HepG2 (cell line): ENCODE data around the gene CCDC38. TPM values are rescaled to one million over a fixed set of nuclear protein-coding genes. Genes with fewer than 3 reads are reported as not detected.

Experiments used
- BHLHE40 ChIP-seq: IDR thresholded peaks from 2 replicates; pipeline ENCODE4 v1.6.1; 2011; ENCODE audit warnings: low read length, improper control_type of control experiment
- CREM ChIP-seq, 2 experiments: sonication (generic) in 1 of 2; formaldehyde crosslinking in 1 of 2; IDR thresholded peaks; 2 replicates each; pipeline versions ENCODE4 v1.4.0 to v1.6.1; 2016 to 2020; ENCODE audit warnings: antibody characterized with exemption in 1 of 2, mild to moderate bottlenecking in 1 of 2, missing genetic modification reagents in 1 of 2
- ELF3 ChIP-seq: IDR thresholded peaks from 2 replicates; pipeline ENCODE4 v1.6.1; 2016; ENCODE audit warnings: missing genetic modification reagents, missing compliant biosample characterization
- ETV5 ChIP-seq: IDR thresholded peaks from 2 replicates; pipeline ENCODE4 v1.6.1; 2018; ENCODE audit warnings: missing biosample characterization, missing genetic modification reagents, inconsistent platforms, borderline replicate concordance
- EZH2 ChIP-seq: conservative IDR thresholded peaks from 2 replicates; pipeline ENCODE4 v1.6.1; 2012; ENCODE audit warnings: mild to moderate bottlenecking, low read depth, low read length, moderate library complexity
- HBP1 ChIP-seq: IDR thresholded peaks from 2 replicates; pipeline ENCODE4 v1.6.1; 2016; ENCODE audit warnings: low read depth, control low read depth
- HNRNPH1 ChIP-seq: fragments of 200-400 bp; formaldehyde crosslinking; optimal IDR thresholded peaks from 2 replicates; pipeline ENCODE3; 2017; ENCODE audit warnings: mild to moderate bottlenecking, low read depth, low read length
- NBN ChIP-seq: fragments of 450-650 bp; conservative IDR thresholded peaks from 2 replicates; pipeline ENCODE4 v1.6.1; 2017
- SMAD9 ChIP-seq: sonication (generic); formaldehyde crosslinking; IDR thresholded peaks from 2 replicates; pipeline ENCODE4 v1.5.1; 2020; ENCODE audit warnings: mild to moderate bottlenecking, missing genetic modification reagents
- TAF15 ChIP-seq: fragments of 200-400 bp; formaldehyde crosslinking; IDR thresholded peaks from one replicate; pipeline ENCODE4 v1.6.1; 2018; ENCODE audit warnings: mild to moderate bottlenecking, low read depth, low read length; ENCODE audit not compliant: poor library complexity, severe bottlenecking
- THAP9 ChIP-seq: sonication (generic); formaldehyde crosslinking; IDR thresholded peaks from 2 replicates; pipeline ENCODE4; 2020; ENCODE audit warnings: missing genetic modification reagents, mild to moderate bottlenecking, borderline replicate concordance
- ZBTB26 ChIP-seq: IDR thresholded peaks from 2 replicates; pipeline ENCODE4 v1.6.1; 2016; ENCODE audit warnings: missing compliant biosample characterization, missing genetic modification reagents, borderline replicate concordance
- ZBTB39 ChIP-seq: sonication (generic); formaldehyde crosslinking; IDR thresholded peaks from 2 replicates; pipeline ENCODE4 v1.5.0; 2020; ENCODE audit warnings: missing genetic modification reagents
- ZBTB46 ChIP-seq: sonication (generic); formaldehyde crosslinking; IDR thresholded peaks from 2 replicates; pipeline ENCODE4 v1.4.0; 2020; ENCODE audit warnings: mild to moderate bottlenecking, missing genetic modification reagents, borderline replicate concordance
- ZNF225 ChIP-seq: sonication (generic); formaldehyde crosslinking; IDR thresholded peaks from 2 replicates; pipeline ENCODE4 v1.4.0; 2020; ENCODE audit warnings: mild to moderate bottlenecking, missing genetic modification reagents
- ZNF292 ChIP-seq: sonication (generic); formaldehyde crosslinking; IDR thresholded peaks from 2 replicates; pipeline ENCODE4 v1.8.1; 2022; ENCODE audit warnings: mild to moderate bottlenecking, low read depth, missing genetic modification reagents, borderline replicate concordance
- ZNF558 ChIP-seq: sonication (generic); formaldehyde crosslinking; IDR thresholded peaks from 2 replicates; pipeline ENCODE4 v1.9.0; 2022; ENCODE audit warnings: mild to moderate bottlenecking, missing genetic modification reagents, borderline replicate concordance
- ZNF678 ChIP-seq: sonication (generic); formaldehyde crosslinking; IDR thresholded peaks from 2 replicates; pipeline ENCODE4 v1.4.0; 2020; ENCODE audit warnings: mild to moderate bottlenecking, missing genetic modification reagents
- polyA plus RNA-seq, 8 experiments: library from polyadenylated mRNA; depleted of rRNA in 3 of 8; stranded (reverse) in 7 of 8; unstranded in 1 of 8; fragments of >200 nt; fragmentation: Illumina TruSeq in 4 of 8; extraction: Trizol in 4 of 8; gene quantifications; 2 replicates each; pipeline versions ENCODE4 v1.2.1 to v1.2.3, GENCODE V29; 2011 to 2016; ENCODE audit warnings: low read depth in 4 of 8, missing spikeins in 1 of 8, mixed read lengths in 1 of 8; ENCODE audit not compliant: insufficient read depth in 1 of 8
- total RNA-seq, 5 experiments: library from RNA; depleted of rRNA; stranded (reverse); fragments of >200 nt; fragmentation: Illumina TruSeq; extraction: Trizol; gene quantifications; 2 replicates each; pipeline ENCODE4 v1.2.3, GENCODE V29; 2016; ENCODE audit warnings: low read depth in 1 of 5

The CCDC38 gene
- total and polyA plus RNA-seq, 2 of the 13 experiments (the other 11 are each of a cell fraction or from before 2014, with no cell fraction given) = 0.24 to 0.32 TPM

- TF ChIP-seq SMAD9 (CRISPR knock-in tag) (no peak), HBP1 (CRISPR knock-in tag) (no peak), ETV5 (CRISPR knock-in tag) (peak; percentile 52; the same call in 1 of the 2 replicates), ELF3 (peak; percentile 48; the same call in 1 of the 2 replicates), THAP9 (CRISPR knock-in tag) (no peak), ZNF225 (CRISPR knock-in tag) (no peak), NBN (no peak), ZBTB26 (CRISPR knock-in tag) (peak; percentile 91; the same call in 1 of the 2 replicates), ZNF678 (CRISPR knock-in tag) (no peak), EZH2 (no peak), TAF15 (no peak), BHLHE40 (no peak), ZNF292 (CRISPR knock-in tag) (no peak), ZNF558 (CRISPR knock-in tag) (no peak), HNRNPH1 (no peak), ZBTB39 (CRISPR knock-in tag) (no peak), ZBTB46 (CRISPR knock-in tag) (no peak), CREM (IDR thresholded peaks at IDR 0.05) (no peak), CREM (CRISPR knock-in tag; IDR thresholded peaks at IDR 0.05) (no peak)
Observed at GRCh38 chr12:95884998-95885397, 57.4 kb downstream of the CCDC38 start (continued).
